HG02642 (cell line): ENCODE results near the gene GSTM4.
"Not testable (repeated sequence)": the region's sequence is repeated elsewhere in the genome, so short reads cannot be mapped to it uniquely, and the experiment has no call there.

Experiments
- ATAC-seq: cut with Tn5 transposase; IDR thresholded peaks from one replicate; pipeline ENCODE4 v1.9.1; 2021; ENCODE audit warnings: mild to moderate bottlenecking; ENCODE audit not compliant: unreplicated experiment, poor library complexity

GSTM4 gene

GRCh38 chr1:109694400-109694799, 38.5 kb downstream of the GSTM4 start:
- not testable (repeated sequence) for ATAC-seq

- ATAC-seq: not testable (repeated sequence)
These were observed 39.2 kb downstream of the GSTM4 start for GRCh38 chr1:109695138-109695537.

- no peak for ATAC-seq
These were observed 41.2 kb downstream of the GSTM4 start for GRCh38 chr1:109697066-109697465.

GRCh38 chr1:109697861-109698260, 42.0 kb downstream of the GSTM4 start:
- ATAC-seq: not testable (repeated sequence)

GRCh38 chr1:109702940-109703339, 47.0 kb downstream of the GSTM4 start:
- ATAC-seq: not testable (repeated sequence)

- ATAC-seq: no peak
These were observed 48.3 kb downstream of the GSTM4 start for GRCh38 chr1:109704173-109704572.

- ATAC-seq: no peak
These were observed 49.5 kb downstream of the GSTM4 start for GRCh38 chr1:109705411-109705810.

- not testable (repeated sequence) for ATAC-seq
These were observed 53.0 kb downstream of the GSTM4 start for GRCh38 chr1:109708949-109709348.

GRCh38 chr1:109709822-109710221, 53.9 kb downstream of the GSTM4 start:
- not testable (repeated sequence) for ATAC-seq
